GM12873 (cell line): Measurements from ENCODE around the gene CAMSAP1.

Experiments
- CTCF ChIP-seq: IDR thresholded peaks from 2 replicates; pipeline ENCODE4 v1.5.1; 2012; ENCODE audit warnings: low read depth, mild to moderate bottlenecking, moderate library complexity, low read length, control low read depth; ENCODE audit not compliant: insufficient read depth; ENCODE audit errors: missing control alignments

Gene CAMSAP1

GRCh38 chr9:135901826-135902225 lies 5.5 kb downstream of the CAMSAP1 start:
- no peak for TF ChIP-seq CTCF

- no peak for TF ChIP-seq CTCF
Measured at GRCh38 chr9:135901031-135901758, 6.2 kb downstream of the CAMSAP1 start.

GRCh38 chr9:135898634-135899407 lies 8.5 kb downstream of the CAMSAP1 start:
- TF ChIP-seq CTCF, result no peak

GRCh38 chr9:135896626-135897025 lies 10.7 kb downstream of the CAMSAP1 start:
- no peak for TF ChIP-seq CTCF

- TF ChIP-seq CTCF, result no peak
Measured at GRCh38 chr9:135896205-135896604, 11.1 kb downstream of the CAMSAP1 start.

GRCh38 chr9:135895202-135895848 lies 12.0 kb downstream of the CAMSAP1 start:
- no peak for TF ChIP-seq CTCF

GRCh38 chr9:135893104-135893503 lies 14.2 kb downstream of the CAMSAP1 start:
- no peak for TF ChIP-seq CTCF
